ENCODE results near the gene FAM81A. TPM values are rescaled to one million over a fixed set of nuclear protein-coding genes. Genes with fewer than 3 reads are reported as not detected.

FAM81A gene
- total RNA-seq, 1 experiment from 2014 or later = 2.0 TPM

GRCh38 chr15:59405079-59405478 is 32.9 kb upstream of the FAM81A start (continued):
- TF ChIP-seq PRDM15 (CRISPR knock-in tag; IDR thresholded peaks at IDR 0.05) (no peak), TCF7 (CRISPR knock-in tag; IDR thresholded peaks at IDR 0.05; ENCODE audit: low read depth) (no peak), MAX (CRISPR knock-in tag; IDR thresholded peaks at IDR 0.05) (no peak), FOXK1 (CRISPR knock-in tag; IDR thresholded peaks at IDR 0.05) (no peak), JUN (CRISPR knock-in tag; IDR thresholded peaks at IDR 0.05) (no peak), NFATC4 (CRISPR knock-in tag; IDR thresholded peaks at IDR 0.05) (no peak), FOXJ3 (CRISPR knock-in tag; IDR thresholded peaks at IDR 0.05; ENCODE audit: borderline replicate concordance) (no peak), ZBTB21 (CRISPR knock-in tag; IDR thresholded peaks at IDR 0.05; ENCODE audit: borderline replicate concordance) (no peak), ATF6 (CRISPR knock-in tag; IDR thresholded peaks at IDR 0.05) (no peak), ZBTB43 (CRISPR knock-in tag; IDR thresholded peaks at IDR 0.05) (no peak), PRRX2 (CRISPR knock-in tag; IDR thresholded peaks at IDR 0.05) (no peak), ATF1 (CRISPR knock-in tag; IDR thresholded peaks at IDR 0.05) (no peak), TEAD1 (CRISPR knock-in tag; IDR thresholded peaks at IDR 0.05) (no peak)

- Mint-ChIP-seq H3K36me3 (no peaks in the 10 kb centered on the region), H3K4me1 (peaks cover 22% of the 10 kb centered on the region), H3K27me3 (ENCODE audit: low read depth) (peaks cover 60% of the 10 kb centered on the region), H3K9me3 (no peaks in the 10 kb centered on the region), H3K27ac (no peak overlapping the region), H3K4me3 (no peak overlapping the region)
- ATAC-seq (no peak), DNase-seq (ENCODE audit: low spot score) (no peak)
- POLR2A ChIA-PET = interaction anchor here (0.7 kb wide), 1 partner anchor 53 kb away, joined by 4 read pairs; no protein-coding TSS in a partner anchor
- CTCF ChIA-PET = no interaction called here
- no peak for TF ChIP-seq MYBL2 (CRISPR knock-in tag; IDR thresholded peaks at IDR 0.05)
- TF ChIP-seq TEAD4 (CRISPR knock-in tag; IDR thresholded peaks at IDR 0.05) = no peak
- TF ChIP-seq ATF2 (CRISPR knock-in tag; IDR thresholded peaks at IDR 0.05; ENCODE audit: borderline replicate concordance, low read depth) = no peak
- TF ChIP-seq KAT7 (CRISPR knock-in tag; IDR thresholded peaks at IDR 0.05; ENCODE audit: borderline replicate concordance) = no peak
- no peak for TF ChIP-seq USF1 (CRISPR knock-in tag; IDR thresholded peaks at IDR 0.05)
- no peak for TF ChIP-seq ZNF396 (CRISPR knock-in tag; IDR thresholded peaks at IDR 0.05; ENCODE audit: borderline replicate concordance)
- no peak for TF ChIP-seq JUN (CRISPR knock-in tag; IDR thresholded peaks at IDR 0.05)
- no peak for TF ChIP-seq IRF2 (CRISPR knock-in tag; IDR thresholded peaks at IDR 0.05; ENCODE audit: borderline replicate concordance, low read depth)
- TF ChIP-seq CTCF (IDR thresholded peaks at IDR 0.05) = no peak
- TF ChIP-seq CDX4 (CRISPR knock-in tag; IDR thresholded peaks at IDR 0.05; ENCODE audit: borderline replicate concordance) = no peak
- no peak for TF ChIP-seq GABPB1 (CRISPR knock-in tag; IDR thresholded peaks at IDR 0.05)
- no peak for TF ChIP-seq CREB1 (CRISPR knock-in tag; IDR thresholded peaks at IDR 0.05)
These were observed 31.5 kb upstream of the FAM81A start for GRCh38 chr15:59406446-59406845.

Data from WTC11 (cell line).